Activated T-cell treated with anti-CD3 and anti-CD28 coated beads, Interleukin-2, amount 50 U/mL, for 4 hours (primary cell): ENCODE results near the gene TMEM184B. TPM values are rescaled to one million over a fixed set of nuclear protein-coding genes. Genes with fewer than 3 reads are reported as not detected.
"Not testable (repeated sequence)": the region's sequence is repeated elsewhere in the genome, so short reads cannot be mapped to it uniquely, and the experiment has no call there.

Source experiments
- ATAC-seq, 2 donors: fragments of 200-7000 bp; cut with Tn5 transposase; one replicate each; pipeline ENCODE4 v1.10.0; 2021
- DNase-seq: peaks from one replicate; pipeline ENCODE4 v3.0.0-alpha.2; 2020
- H3K27me3 Mint-ChIP-seq: one replicate; pipeline ENCODE4 v1.8.0; 2021; ENCODE audit warnings: low read depth, mixed read lengths
- H3K36me3 Mint-ChIP-seq: one replicate; pipeline ENCODE4 v1.8.0; 2022; ENCODE audit warnings: mixed read lengths; ENCODE audit not compliant: insufficient read depth
- H3K4me1 Mint-ChIP-seq: one replicate; pipeline ENCODE4 v1.8.0; 2021; ENCODE audit warnings: low read depth, mixed read lengths
- H3K4me3 Mint-ChIP-seq: one replicate; pipeline ENCODE4 v1.8.0; 2021; ENCODE audit warnings: mild to moderate bottlenecking, moderate library complexity, mixed read lengths
- H3K9me3 Mint-ChIP-seq: one replicate; pipeline ENCODE4 v1.8.0; 2021; ENCODE audit warnings: mixed read lengths
- total RNA-seq, 3 donors: library from RNA; stranded (reverse); gene quantifications; one replicate each; pipeline ENCODE4 v1.2.1, GENCODE V29; 2021

Gene TMEM184B
- total RNA-seq, 3 donors from 2014 or later = 26.5 to 33.5 (median 27.8) TPM

- Mint-ChIP-seq H3K36me3 (peaks cover 7% of the 10 kb centered on the region), H3K9me3 (no peaks in the 10 kb centered on the region), H3K4me3 (no peak overlapping the region), H3K4me1 (no peaks in the 10 kb centered on the region), H3K27me3 (no peaks in the 10 kb centered on the region)
- ATAC-seq = no peak
- DNase-seq = no peak
Observed at GRCh38 chr22:38238519-38239071, 34.2 kb downstream of the TMEM184B start.

DNA sequence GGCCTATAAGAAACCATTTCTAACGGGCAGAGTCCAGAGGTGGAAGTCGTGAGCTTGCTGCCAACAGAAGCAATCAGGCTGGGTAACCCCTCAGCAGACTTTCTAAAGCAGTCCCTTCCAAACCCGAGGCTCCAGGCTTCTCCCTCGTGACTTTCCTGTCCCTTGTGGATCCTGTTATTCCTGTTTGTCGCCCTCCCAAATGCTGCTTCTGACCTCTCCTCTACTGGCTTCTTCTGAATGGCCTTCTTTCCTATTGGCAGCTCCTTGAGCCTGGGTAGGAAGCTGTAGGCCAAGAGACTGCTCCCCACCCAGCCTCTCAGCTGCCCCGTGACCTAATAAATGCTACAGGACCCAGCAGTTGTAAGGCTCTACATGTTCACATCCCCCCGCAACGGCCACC is 36.0 kb downstream of the TMEM184B start:
- Mint-ChIP-seq H3K4me1 (no peaks in the 10 kb centered on the region), H3K9me3 (no peaks in the 10 kb centered on the region), H3K36me3 (peaks cover 7% of the 10 kb centered on the region), H3K27me3 (no peaks in the 10 kb centered on the region), H3K4me3 (no peak overlapping the region)
- ATAC-seq = no peak
- DNase-seq = no peak

DNA sequence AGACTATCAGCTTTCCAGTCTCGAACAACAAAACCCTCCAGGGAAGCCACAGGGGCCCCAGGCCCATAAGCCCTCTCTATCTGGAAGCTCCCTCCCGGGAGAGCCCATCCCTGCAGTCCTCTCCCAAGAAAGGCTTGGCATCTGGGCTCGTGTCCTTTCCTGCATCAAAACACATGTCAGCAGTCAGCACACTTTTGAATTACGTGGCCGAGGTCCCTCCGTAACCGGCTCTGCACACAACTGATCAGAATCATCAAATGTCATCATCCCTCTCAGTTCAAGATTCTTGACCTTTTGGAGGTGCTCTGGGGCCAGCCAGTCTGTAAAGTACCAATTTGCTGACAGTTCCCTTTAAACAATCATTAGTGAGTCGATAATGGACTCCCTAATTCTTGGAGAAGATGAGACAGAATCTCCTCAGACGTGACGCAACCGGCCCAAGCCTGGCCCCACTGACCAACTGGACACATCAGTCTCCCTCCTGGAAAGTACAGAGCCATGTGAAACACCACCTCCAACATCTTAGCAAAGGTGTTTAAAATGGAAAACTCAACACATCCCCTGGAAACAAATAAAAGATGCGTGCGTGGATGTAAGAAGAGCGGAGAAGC is 37.5 kb downstream of the TMEM184B start:
- Mint-ChIP-seq H3K36me3 (peaks cover 10% of the 10 kb centered on the region), H3K9me3 (no peaks in the 10 kb centered on the region), H3K4me1 (peaks cover 5% of the 10 kb centered on the region), H3K27me3 (no peaks in the 10 kb centered on the region), H3K4me3 (no peak overlapping the region)
- no peak for DNase-seq
- no peak for ATAC-seq

DNA sequence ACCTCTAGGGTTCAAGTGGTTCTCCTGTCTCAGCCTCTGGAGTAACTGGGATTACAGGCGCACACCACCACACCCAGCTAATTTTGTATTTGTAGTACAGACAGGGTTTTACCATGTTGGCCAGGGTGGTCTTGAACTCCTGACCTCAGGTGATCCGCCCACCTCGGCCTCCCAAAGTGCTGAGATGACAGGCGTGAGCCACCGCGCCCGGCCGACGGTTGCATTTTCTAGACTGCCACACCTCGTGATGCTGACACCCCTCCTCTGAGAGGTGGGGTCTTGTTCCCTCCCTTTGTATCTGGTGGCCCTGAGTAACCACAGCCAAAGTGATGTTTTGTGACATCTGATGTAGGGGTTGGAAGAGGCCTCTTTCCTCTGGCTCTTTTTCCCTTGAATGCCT is 39.0 kb downstream of the TMEM184B start:
- H3K27me3 Mint-ChIP-seq, H3K4me1 Mint-ChIP-seq, H3K36me3 Mint-ChIP-seq, H3K4me3 Mint-ChIP-seq, ATAC-seq, DNase-seq, H3K9me3 Mint-ChIP-seq: not testable (repeated sequence)

GRCh38 chr22:38233427-38233826 is 39.4 kb downstream of the TMEM184B start:
- peaks cover 12% of the 10 kb centered on the region for H3K4me1 Mint-ChIP-seq

DNA sequence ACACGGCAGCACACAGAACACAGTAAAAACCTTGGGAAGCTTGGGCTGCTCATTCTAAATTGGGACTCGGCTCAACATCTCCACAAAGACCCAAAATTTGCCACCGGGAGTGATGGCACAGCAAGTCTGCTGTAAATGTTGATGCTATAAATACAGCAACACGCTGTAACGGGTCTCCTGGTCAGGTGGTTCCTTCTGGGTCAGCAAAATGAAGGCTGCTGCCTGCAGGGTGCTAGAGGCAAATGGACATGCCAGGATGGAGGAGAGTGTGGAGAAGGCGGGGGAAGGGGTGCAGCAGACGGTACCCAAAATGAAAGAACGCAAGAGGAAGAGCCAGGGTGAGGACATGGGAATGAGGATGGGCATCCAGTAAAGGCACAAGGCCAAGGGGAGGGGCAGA is 40.6 kb downstream of the TMEM184B start:
- no peak for ATAC-seq
- no peaks in the 10 kb centered on the region for H3K9me3 Mint-ChIP-seq
- peaks cover 12% of the 10 kb centered on the region for H3K4me1 Mint-ChIP-seq
- no peaks in the 10 kb centered on the region for H3K27me3 Mint-ChIP-seq
- DNase-seq = no peak
- no peak overlapping the region for H3K4me3 Mint-ChIP-seq
- peaks cover 5% of the 10 kb centered on the region for H3K36me3 Mint-ChIP-seq

More at GRCh38 chr22:38233427-38233826, 39.4 kb downstream of the TMEM184B start:
- Mint-ChIP-seq H3K27me3 (no peaks in the 10 kb centered on the region), H3K9me3 (no peaks in the 10 kb centered on the region), H3K4me3 (no peak overlapping the region), H3K36me3 (peaks cover 5% of the 10 kb centered on the region)
- no peak for ATAC-seq
- DNase-seq = no peak

DNA sequence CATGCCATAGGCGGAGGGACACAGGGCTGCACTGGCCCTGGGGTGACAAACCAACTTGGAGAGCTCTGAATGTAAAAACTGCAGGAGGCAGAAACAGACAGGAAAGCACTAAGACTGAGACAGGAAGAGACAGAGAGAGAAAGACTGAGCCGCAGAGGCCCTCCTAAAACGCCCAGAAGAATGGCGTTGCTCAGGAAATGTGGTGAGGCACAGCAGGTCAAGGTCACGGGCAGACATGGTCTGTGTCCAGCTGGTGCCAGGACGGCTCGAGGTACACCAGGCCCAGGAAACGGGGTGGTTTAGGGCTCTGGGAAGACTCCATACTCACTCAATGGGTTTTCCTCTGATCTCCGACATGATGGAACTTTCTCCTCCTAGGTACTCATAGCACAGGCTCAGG is 41.9 kb downstream of the TMEM184B start:
- ATAC-seq (no peak), DNase-seq (no peak)
- Mint-ChIP-seq H3K4me3 (no peak overlapping the region), H3K4me1 (peaks cover 12% of the 10 kb centered on the region), H3K36me3 (peaks cover 5% of the 10 kb centered on the region), H3K27me3 (no peaks in the 10 kb centered on the region), H3K9me3 (no peaks in the 10 kb centered on the region)

GRCh38 chr22:38230108-38230825 is 42.5 kb downstream of the TMEM184B start:
- Mint-ChIP-seq H3K27me3 (no peaks in the 10 kb centered on the region), H3K4me3 (no peak overlapping the region), H3K9me3 (no peaks in the 10 kb centered on the region), H3K4me1 (peaks cover 12% of the 10 kb centered on the region), H3K36me3 (peaks cover 5% of the 10 kb centered on the region)
- ATAC-seq = peak in 1 of 2 donors; percentile 56
- DNase-seq = peak; percentile 32

DNA sequence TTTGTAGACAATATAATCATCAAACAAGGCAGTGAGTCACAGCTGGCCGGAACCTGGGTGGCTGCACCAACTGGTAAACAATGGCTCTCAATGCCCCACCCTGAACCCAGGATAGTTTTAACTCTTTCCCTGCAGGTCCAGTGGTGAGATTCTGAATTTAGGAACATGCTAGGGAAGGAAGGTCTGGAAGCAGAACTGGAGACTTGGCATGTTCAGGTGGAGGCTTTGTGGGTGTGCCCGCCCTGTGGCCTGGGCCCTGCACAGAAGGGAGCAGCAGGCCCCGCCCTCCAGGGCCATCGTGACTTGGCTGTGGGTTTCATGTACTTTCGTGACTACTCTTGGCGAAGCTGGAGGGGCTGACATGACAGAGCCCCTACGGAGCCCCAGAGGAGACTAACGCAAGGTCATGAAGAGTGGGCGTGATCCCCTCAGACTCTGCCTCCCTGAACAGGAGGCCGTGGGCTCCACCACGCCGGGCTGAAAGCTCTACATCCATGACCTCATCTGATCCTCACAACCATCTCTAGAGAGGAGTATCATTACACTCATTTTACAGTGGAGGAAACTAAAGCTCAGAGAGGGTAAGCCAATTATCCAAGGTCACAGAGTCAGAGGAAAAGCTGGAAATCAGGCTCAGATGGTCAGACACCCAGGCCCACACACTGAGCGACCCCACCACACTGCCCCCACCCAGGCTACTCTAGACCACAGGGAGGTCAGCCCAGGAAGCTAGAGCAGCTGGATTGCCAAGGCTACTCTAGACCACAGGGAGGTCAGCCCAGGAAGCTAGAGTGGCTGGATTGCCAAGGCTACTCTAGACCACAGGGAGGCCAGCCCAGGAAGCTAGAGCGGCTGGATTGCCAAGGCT is 43.7 kb downstream of the TMEM184B start:
- H3K4me1 Mint-ChIP-seq = peaks cover 12% of the 10 kb centered on the region
- peaks cover 5% of the 10 kb centered on the region for H3K36me3 Mint-ChIP-seq
- no peak overlapping the region for H3K4me3 Mint-ChIP-seq
- DNase-seq = no peak
- H3K9me3 Mint-ChIP-seq = no peaks in the 10 kb centered on the region
- peak in 1 of 2 donors; percentile 14 for ATAC-seq
- no peaks in the 10 kb centered on the region for H3K27me3 Mint-ChIP-seq

DNA sequence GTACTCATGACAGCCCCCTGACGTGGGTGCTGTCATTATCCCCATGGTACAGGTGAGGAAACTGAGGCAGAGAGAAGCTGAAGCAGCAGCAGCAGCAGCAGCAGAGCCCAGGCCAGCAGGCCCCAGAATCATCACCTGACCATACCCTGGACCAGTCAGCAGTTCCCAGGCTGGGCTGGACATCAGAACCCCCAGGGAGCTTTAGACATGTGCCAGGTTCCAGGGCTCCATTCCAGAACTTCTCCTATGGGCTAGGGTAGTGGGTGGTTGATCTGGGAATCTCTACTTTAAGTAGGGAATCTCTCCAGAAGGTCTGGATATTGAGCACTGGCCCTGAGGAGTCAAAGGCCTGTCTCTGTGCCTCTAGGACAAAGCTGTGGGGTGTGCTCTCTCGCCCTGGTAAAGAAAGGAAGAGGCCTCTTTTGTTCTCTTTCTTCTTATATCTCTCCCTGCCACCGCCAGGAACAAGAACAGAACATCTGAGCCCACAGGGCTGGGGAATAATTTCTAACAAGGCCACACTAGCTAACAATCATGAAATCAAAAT is 44.4 kb downstream of the TMEM184B start:
- peaks cover 5% of the 10 kb centered on the region for H3K36me3 Mint-ChIP-seq
- no peak for DNase-seq
- no peaks in the 10 kb centered on the region for H3K27me3 Mint-ChIP-seq
- no peak overlapping the region for H3K4me3 Mint-ChIP-seq
- no peak for ATAC-seq
- peaks cover 12% of the 10 kb centered on the region for H3K4me1 Mint-ChIP-seq
- H3K9me3 Mint-ChIP-seq = no peaks in the 10 kb centered on the region

- ATAC-seq (no peak), DNase-seq (no peak)
- no peaks in the 10 kb centered on the region for H3K27me3 Mint-ChIP-seq
- peaks cover 5% of the 10 kb centered on the region for H3K36me3 Mint-ChIP-seq
- H3K4me3 Mint-ChIP-seq = no peak overlapping the region
- peaks cover 12% of the 10 kb centered on the region for H3K4me1 Mint-ChIP-seq
- H3K9me3 Mint-ChIP-seq = no peaks in the 10 kb centered on the region
Observed at GRCh38 chr22:38226853-38227649, 45.8 kb downstream of the TMEM184B start.

- no peak overlapping the region for H3K4me3 Mint-ChIP-seq
- peaks cover 3% of the 10 kb centered on the region for H3K36me3 Mint-ChIP-seq
- peaks cover 13% of the 10 kb centered on the region for H3K4me1 Mint-ChIP-seq
- no peak for ATAC-seq
- no peak for DNase-seq
- no peaks in the 10 kb centered on the region for H3K27me3 Mint-ChIP-seq
- H3K9me3 Mint-ChIP-seq = no peaks in the 10 kb centered on the region
Observed at GRCh38 chr22:38223289-38223960, 49.4 kb downstream of the TMEM184B start.

DNA sequence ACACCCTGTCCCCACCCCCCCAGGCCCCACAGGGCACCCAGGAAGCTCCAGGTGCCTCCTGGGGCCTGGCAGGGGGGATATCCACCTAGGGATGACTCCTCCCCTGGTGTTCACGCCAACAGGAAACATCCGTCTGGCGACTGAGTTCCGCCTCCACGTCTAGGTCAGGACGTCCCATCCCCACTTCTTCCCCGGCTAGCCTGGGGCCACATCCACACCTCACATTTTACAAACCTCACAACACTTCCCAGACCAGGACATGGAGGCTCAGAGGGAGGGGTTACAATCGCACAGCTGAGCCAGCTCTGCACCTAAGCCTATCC is 50.1 kb downstream of the TMEM184B start:
- ATAC-seq = no peak
- no peak for DNase-seq
- Mint-ChIP-seq H3K9me3 (no peaks in the 10 kb centered on the region), H3K4me3 (no peak overlapping the region), H3K27me3 (no peaks in the 10 kb centered on the region), H3K36me3 (peaks cover 3% of the 10 kb centered on the region), H3K4me1 (peaks cover 20% of the 10 kb centered on the region)
